Measurements from ENCODE around the gene HOXC12. TPM values are rescaled to one million over a fixed set of nuclear protein-coding genes. Genes with fewer than 3 reads are reported as not detected.

Gene HOXC12
- total RNA-seq, 4 donors from 2014 or later: 0.22 to 1.4 TPM; not detected in 2

GRCh38 chr12:53950789-53951576 lies 3.7 kb upstream of the HOXC12 start:
- Histone ChIP-seq H3K36me3 (no peaks in the 10 kb centered on the region), H3K4me1 (peaks cover 0 to 40% (median 1%) of the 10 kb centered on the region in 4 donors), H3K9me3 (no peaks in the 10 kb centered on the region), H3K27me3 (peaks cover 19 to 99% of the 10 kb centered on the region in 2 donors), H3K27ac (no peak overlapping the region), H3K4me3 (no peak overlapping the region)
- TF ChIP-seq CTCF (IDR thresholded peaks at IDR 0.05) (no peak), POLR2A (IDR thresholded peaks at IDR 0.05) (no peak), EP300 (IDR thresholded peaks at IDR 0.05) (no peak)
- WGBS, 2 donors: 8 to 17% methylated on average over 30 to 34 of the region's 34 CpGs
- no peak for DNase-seq (ENCODE audit: low spot score in 2 of 2)

GRCh38 chr12:53951577-53952334 lies 2.9 kb upstream of the HOXC12 start:
- H3K4me3 ChIP-seq: no peak overlapping the region
- DNase-seq (ENCODE audit: low spot score in 2 of 2): no peak
- WGBS, 2 donors: 20 to 23% methylated on average over 11 to 21 of the region's 47 CpGs

GRCh38 chr12:53952335-53952694 lies 2.4 kb upstream of the HOXC12 start:
- peaks cover 0 to 47% (median 1%) of the 10 kb centered on the region in 4 donors for H3K4me1 ChIP-seq
- H3K9me3 ChIP-seq: no peaks in the 10 kb centered on the region
- H3K4me3 ChIP-seq: no peak overlapping the region
- DNase-seq (ENCODE audit: low spot score in 2 of 2): no peak
- 33 to 44% methylated on average over 13 of the region's 13 CpGs for WGBS, 2 donors
- TF ChIP-seq CTCF (IDR thresholded peaks at IDR 0.05) (no peak), EP300 (IDR thresholded peaks at IDR 0.05) (no peak), POLR2A (IDR thresholded peaks at IDR 0.05) (no peak)
- H3K27ac ChIP-seq: no peak overlapping the region
- H3K36me3 ChIP-seq: no peaks in the 10 kb centered on the region
- H3K27me3 ChIP-seq: peaks cover 19 to 99% of the 10 kb centered on the region in 2 donors

More at GRCh38 chr12:53951577-53952334, 2.9 kb upstream of the HOXC12 start:
- Histone ChIP-seq H3K4me1 (peaks cover 0 to 47% (median 1%) of the 10 kb centered on the region in 4 donors), H3K27ac (no peak overlapping the region), H3K9me3 (no peaks in the 10 kb centered on the region), H3K36me3 (no peaks in the 10 kb centered on the region), H3K27me3 (peaks cover 19 to 99% of the 10 kb centered on the region in 2 donors)
- TF ChIP-seq CTCF (IDR thresholded peaks at IDR 0.05) (no peak), POLR2A (IDR thresholded peaks at IDR 0.05) (no peak), EP300 (IDR thresholded peaks at IDR 0.05) (no peak)

- Histone ChIP-seq H3K36me3 (no peaks in the 10 kb centered on the region), H3K4me1 (peaks cover 0 to 47% (median 1%) of the 10 kb centered on the region in 4 donors), H3K27ac (no peak overlapping the region), H3K27me3 (peaks cover 19 to 99% of the 10 kb centered on the region in 2 donors), H3K4me3 (no peak overlapping the region), H3K9me3 (no peaks in the 10 kb centered on the region)
- DNase-seq (ENCODE audit: low spot score in 2 of 2): no peak
- TF ChIP-seq EP300 (IDR thresholded peaks at IDR 0.05) (peak in 1 of 2 donors; percentile 9), POLR2A (IDR thresholded peaks at IDR 0.05) (no peak)
- 14 to 16% methylated on average over 36 to 37 of the region's 38 CpGs for WGBS, 2 donors
These were observed 1.6 kb upstream of the HOXC12 start for GRCh38 chr12:53952871-53953734.
